Vagina (tissue), 2 donors: ENCODE data around the gene WDR41.
"Not testable (repeated sequence)": the region's sequence is repeated elsewhere in the genome, so short reads cannot be mapped to it uniquely, and the experiment has no call there.

Experiments
- CTCF ChIP-seq, 3 experiments: fragments of 450-650 bp in 2 of 3; fragments of 200-600 bp in 1 of 3; sonication (generic) in 1 of 3; IDR thresholded peaks; one replicate each; pipeline ENCODE4 v1.5.1; 2017 to 2019; ENCODE audit warnings: antibody characterized with exemption in 3 of 3, mild to moderate bottlenecking in 2 of 3, moderate library complexity in 2 of 3
- POLR2A ChIP-seq, 2 donors: fragments of 450-650 bp; IDR thresholded peaks; one replicate each; pipeline ENCODE4 v1.6.1; 2017; ENCODE audit warnings: antibody characterized with exemption in 2 of 2, mild to moderate bottlenecking in 2 of 2, moderate library complexity in 2 of 2

GRCh38 chr5:77468875-77469274 is 23.2 kb downstream of the WDR41 start:
- TF ChIP-seq CTCF, POLR2A (IDR thresholded peaks at IDR 0.05): not testable (repeated sequence)
